IMR-90 (cell line): ENCODE results near the gene WBP11. TPM values are rescaled to one million over a fixed set of nuclear protein-coding genes. Genes with fewer than 3 reads are reported as not detected.

Experiments
- ATAC-seq: fragments of 200-7000 bp; cut with Tn5 transposase; 2 replicates; pipeline ENCODE4 v1.9.1; 2020; ENCODE audit warnings: low read depth, mild to moderate bottlenecking, moderate library complexity
- BruUV-seq: library from RNA; stranded (reverse); fragments of 400-500 nt; replicated peaks from 2 replicates; lab custom pipeline; 2021; lab: Mats Ljungman, UMichigan
- CTCF ChIA-PET: fragments of 300-600 bp; formaldehyde crosslinking; extraction: SDS; loops from one replicate; lab custom pipeline; 2021; ENCODE audit warnings: antibody characterized with exemption; lab: Yijun Ruan, JAX
- POLR2A ChIA-PET: fragments of 300-600 bp; sonication (Branson Sonifier 250); formaldehyde crosslinking; loops from one replicate; lab custom pipeline; 2022; ENCODE audit warnings: antibody characterized with exemption; ENCODE audit not compliant: unreplicated experiment; lab: Charles Lee
- DNase-seq: peaks from one replicate; pipeline ENCODE4 v3.0.0; 2013
- H2AFZ ChIP-seq: replicated peaks from 2 replicates; pipeline ENCODE3; 2013; ENCODE audit warnings: low read length, mild to moderate bottlenecking; ENCODE audit not compliant: poor library complexity
- H2AK5ac ChIP-seq: 2 replicates; pipeline ENCODE4 v1.6.1; 2013; ENCODE audit warnings: low read depth, low read length, inconsistent platforms
- H2AK9ac ChIP-seq: replicated peaks from 2 replicates; pipeline ENCODE3; 2013; ENCODE audit warnings: mild to moderate bottlenecking, low read depth, low read length, moderate library complexity; ENCODE audit not compliant: poor library complexity
- H2BK120ac ChIP-seq: 2 replicates; pipeline ENCODE4 v1.6.1; 2013; ENCODE audit warnings: low read depth, low read length, inconsistent platforms
- H2BK15ac ChIP-seq: 3 replicates; pipeline ENCODE4 v1.6.1; 2013; ENCODE audit warnings: low read depth, low read length, inconsistent platforms
- H2BK20ac ChIP-seq: 2 replicates; pipeline ENCODE4 v1.6.1; 2013; ENCODE audit warnings: low read depth, mild to moderate bottlenecking, inconsistent platforms, low read length, moderate library complexity
- H2BK5ac ChIP-seq: 2 replicates; pipeline ENCODE4 v1.6.1; 2013; ENCODE audit warnings: mild to moderate bottlenecking, low read depth, low read length, inconsistent platforms; ENCODE audit not compliant: poor library complexity, severe bottlenecking
- H3K14ac ChIP-seq: replicated peaks from 2 replicates; pipeline ENCODE4 v1.6.1; 2013; ENCODE audit warnings: low read depth, low read length, inconsistent platforms
- H3K18ac ChIP-seq: 2 replicates; pipeline ENCODE4 v1.6.1; 2013; ENCODE audit warnings: low read depth, low read length, control low read depth
- H3K23ac ChIP-seq: 2 replicates; pipeline ENCODE4 v1.6.1; 2013; ENCODE audit warnings: low read depth, low read length, inconsistent platforms
- H3K27ac ChIP-seq: 2 replicates; pipeline ENCODE4 v1.5.1; 2013; ENCODE audit warnings: mild to moderate bottlenecking, control low read depth, low read length; ENCODE audit not compliant: insufficient read depth
- H3K27me3 ChIP-seq: 2 replicates; pipeline ENCODE4 v1.6.1; 2013; ENCODE audit warnings: low read length; ENCODE audit not compliant: control insufficient read depth, insufficient read depth
- H3K36me3 ChIP-seq: 2 replicates; pipeline ENCODE4 v1.6.1; 2013; ENCODE audit warnings: low read length, mixed read lengths; ENCODE audit not compliant: control insufficient read depth, insufficient read depth
- H3K4ac ChIP-seq: 2 replicates; pipeline ENCODE4 v1.6.1; 2013; ENCODE audit warnings: low read depth, low read length, inconsistent platforms
- H3K4me1 ChIP-seq: 2 replicates; pipeline ENCODE4 v1.6.1; 2013; ENCODE audit warnings: low read length, mixed read lengths; ENCODE audit not compliant: control insufficient read depth, insufficient read depth
- H3K4me2 ChIP-seq: 2 replicates; pipeline ENCODE4 v1.6.1; 2013; ENCODE audit warnings: low read depth, mild to moderate bottlenecking, control low read depth, low read length, moderate library complexity
- H3K4me3 ChIP-seq: 2 replicates; pipeline ENCODE4 v1.5.1; 2013; ENCODE audit warnings: low read depth, mild to moderate bottlenecking, control low read depth, low read length, moderate library complexity; ENCODE audit not compliant: insufficient read depth
- H3K56ac ChIP-seq: 2 replicates; pipeline ENCODE4 v1.6.1; 2013; ENCODE audit warnings: low read length, inconsistent platforms; ENCODE audit not compliant: insufficient read depth; ENCODE audit errors: extremely low read depth
- H3K79me1 ChIP-seq, 2 experiments: 2 replicates each; pipeline ENCODE4 v1.6.1; 2013; ENCODE audit warnings: low read length in 2 of 2, inconsistent platforms in 1 of 2, low read depth in 1 of 2
- H3K9ac ChIP-seq: 2 replicates; pipeline ENCODE4 v1.6.1; 2013; ENCODE audit warnings: low read depth, low read length, control low read depth
- H3K9me1 ChIP-seq: 2 replicates; pipeline ENCODE4 v1.6.1; 2013; ENCODE audit warnings: low read length, inconsistent platforms; ENCODE audit not compliant: insufficient read depth
- H3K9me3 ChIP-seq: 2 replicates; pipeline ENCODE4 v1.6.1; 2013; ENCODE audit warnings: low read length; ENCODE audit not compliant: control insufficient read depth, insufficient read depth
- H4K20me1 ChIP-seq: 2 replicates; pipeline ENCODE4 v1.6.1; 2013; ENCODE audit warnings: low read length, inconsistent platforms; ENCODE audit not compliant: insufficient read depth
- H4K5ac ChIP-seq: 2 replicates; pipeline ENCODE4 v1.6.1; 2013; ENCODE audit warnings: mild to moderate bottlenecking, low read depth, low read length, control low read depth
- H4K8ac ChIP-seq, 2 experiments: 2 replicates each; pipeline ENCODE4 v1.6.1; 2013; ENCODE audit warnings: low read depth in 2 of 2, low read length in 2 of 2, control low read depth in 1 of 2, inconsistent platforms in 1 of 2
- H4K91ac ChIP-seq: 2 replicates; pipeline ENCODE4 v1.6.1; 2013; ENCODE audit warnings: low read depth, low read length, inconsistent platforms; ENCODE audit not compliant: insufficient read depth
- CTCF ChIP-seq: conservative IDR thresholded peaks from 2 replicates; pipeline ENCODE4 v1.5.1; 2012; ENCODE audit warnings: mild to moderate bottlenecking, low read depth, low read length, improper control_type of control experiment
- ELK1 ChIP-seq: fragments of 150-350 bp; IDR thresholded peaks from 2 replicates; pipeline ENCODE4 v1.6.1; 2016; ENCODE audit warnings: low read depth, mild to moderate bottlenecking, low read length, moderate library complexity, borderline replicate concordance
- FOS ChIP-seq: fragments of 150-350 bp; IDR thresholded peaks from 2 replicates; pipeline ENCODE4 v1.6.1; 2016; ENCODE audit warnings: low read depth, low read length
- MAFK ChIP-seq: IDR thresholded peaks from 2 replicates; pipeline ENCODE4 v1.6.1; 2012; ENCODE audit warnings: low read depth, low read length, improper control_type of control experiment
- MXI1 ChIP-seq: IDR thresholded peaks from 2 replicates; pipeline ENCODE4 v1.6.1; 2012; ENCODE audit warnings: low read depth, mild to moderate bottlenecking, low read length, moderate library complexity, borderline replicate concordance
- POLR2A ChIP-seq: IDR thresholded peaks from 2 replicates; pipeline ENCODE4 v1.6.1; 2012; ENCODE audit warnings: mild to moderate bottlenecking, low read depth, low read length
- RCOR1 ChIP-seq: IDR thresholded peaks from 2 replicates; pipeline ENCODE4 v1.6.1; 2012; ENCODE audit warnings: mild to moderate bottlenecking, low read length, improper control_type of control experiment; ENCODE audit not compliant: insufficient replicate concordance
- SMC3 ChIP-seq: fragments of 150-350 bp; IDR thresholded peaks from 2 replicates; pipeline ENCODE4 v1.6.1; 2016; ENCODE audit warnings: low read depth, mild to moderate bottlenecking, antibody characterized with exemption, low read length, moderate library complexity
- USF2 ChIP-seq: fragments of 150-350 bp; IDR thresholded peaks from 2 replicates; pipeline ENCODE4 v1.6.1; 2017; ENCODE audit warnings: mild to moderate bottlenecking, antibody characterized with exemption, low read length, low read depth
- WGBS, 2 experiments: methylation state at CpG; one replicate each; pipeline versions ENCODE4 v1.1.5 to v1.1.7; 2013; ENCODE audit warnings: missing lambda C conversion rate in 2 of 2; ENCODE audit not compliant: insufficient read length in 1 of 2; ENCODE audit errors: extremely low coverage in 2 of 2; 5-methylcytosine and 5-hydroxymethylcytosine counted together
- dilution Hi-C: fragments of 300-500 bp; cut with HindIII; formaldehyde crosslinking; loops from one replicate; pipeline ENCODE4 v1.14.3; 2018; ENCODE audit warnings: low sequenced_read_pairs; ENCODE audit not compliant: unreplicated experiment
- in situ Hi-C: fragments of 300-500 bp; cut with MboI; formaldehyde crosslinking; loops from 3 replicates; pipeline ENCODE4 v1.14.3; 2019; ENCODE audit warnings: low sequenced_read_pairs, inconsistent platforms, mixed read lengths
- intact Hi-C: fragments of 100-400 bp; cut with micrococcal nuclease; formaldehyde crosslinking; loops from 2 replicates; pipeline ENCODE4 v1.10.0; 2022
- polyA plus RNA-seq, 3 experiments: library from polyadenylated mRNA; depleted of rRNA; stranded (reverse); fragments of >200 nt; gene quantifications; 2 replicates each; pipeline ENCODE4 v1.2.3, GENCODE V29; 2012; ENCODE audit warnings: low replicate concordance in 1 of 3
- total RNA-seq: library from RNA; depleted of rRNA; stranded (reverse); fragments of >200 nt; gene quantifications from 2 replicates; pipeline ENCODE4 v1.2.3, GENCODE V29; 2012

The WBP11 gene
- total and polyA plus RNA-seq, 2 of the 4 experiments (the other 2 are of a cell fraction): 2.5 to 18.3 TPM

GRCh38 chr12:14773685-14774073, 29.6 kb downstream of the WBP11 start:
- H3K4me1 ChIP-seq: peaks cover 6% of the 10 kb centered on the region
- no peak overlapping the region for H2AK5ac ChIP-seq
- H3K14ac ChIP-seq: no peak overlapping the region
- H4K91ac ChIP-seq: no peak overlapping the region
- peak overlapping the region; percentile 13 for H2AK9ac ChIP-seq
- H3K36me3 ChIP-seq: no peaks in the 10 kb centered on the region
- no peak overlapping the region; the same call in 1 of the 2 replicates for H3K4ac ChIP-seq
- no TSS peak for BruUV-seq
- H2BK120ac ChIP-seq: no peak overlapping the region
- H2BK15ac ChIP-seq: peak overlapping the region; percentile 9; the same call in 1 of the 3 replicates
- CTCF ChIA-PET: no interaction called here
- H3K18ac ChIP-seq: peak overlapping the region; percentile 15; the same call in 1 of the 2 replicates
- H3K9me1 ChIP-seq: 0 out of 2 replicates have a peak, but pooled peaks cover 3% of the 10 kb centered on the region
- H4K20me1 ChIP-seq: no peaks in the 10 kb centered on the region; the same call in 1 of the 2 replicates
- peak overlapping the region; percentile 21 for H3K27ac ChIP-seq
- ATAC-seq (no peak), DNase-seq (no peak)
- WGBS, 2 experiments: 6% methylated on average over 3 of the region's 16 CpGs; no CpG with 5 or more reads in 1 of the 2 experiments
- TF ChIP-seq POLR2A (no peak), ELK1 (no peak), SMC3 (no peak), FOS (no peak), MAFK (no peak), MXI1 (no peak), USF2 (no peak), CTCF (no peak), RCOR1 (no peak)
- intact Hi-C loops (loop anchor here (1.0 to 10.0 kb wide), 4 partner anchors 30 to 1571 kb away; partner anchors contain the start of genes C12orf60, MGST1 and WBP11), dilution Hi-C loops (no loop called here), in situ Hi-C loops (loop anchor here (5.0 kb wide), 1 partner anchor 516 kb away; no protein-coding TSS in a partner anchor)
- H3K79me1 ChIP-seq: peaks cover 3 to 49% of the 10 kb centered on the region in 2 experiments; a peak in 3 of 4 replicates
- H2BK5ac ChIP-seq: peak overlapping the region; percentile 16
- H2AFZ ChIP-seq: peak overlapping the region; percentile 87
- peak overlapping the region; percentile 55 to 64; a peak in 2 of 4 replicates for H4K8ac ChIP-seq
- peak overlapping the region; percentile 21 for H4K5ac ChIP-seq
- peak overlapping the region; percentile 70; the same call in 1 of the 2 replicates for H3K4me2 ChIP-seq
- no peaks in the 10 kb centered on the region for H3K27me3 ChIP-seq
- no peak overlapping the region for H2BK20ac ChIP-seq
- peak overlapping the region; percentile 9; the same call in 1 of the 2 replicates for H3K23ac ChIP-seq
- no peaks in the 10 kb centered on the region; the same call in 1 of the 2 replicates for H3K9me3 ChIP-seq
- H3K4me3 ChIP-seq: peak overlapping the region; percentile 92
- no peak overlapping the region for H3K56ac ChIP-seq
- no peak overlapping the region for H3K9ac ChIP-seq
- POLR2A ChIA-PET: no interaction called here
